ENCODE results near the gene SLIT1.

- TF ChIP-seq POLR2A (IDR thresholded peaks at IDR 0.05) = no peak
- TF ChIP-seq CTCF (IDR thresholded peaks at IDR 0.05) = no peak
These were observed 2.4 kb downstream of the SLIT1 start for GRCh38 chr10:97183314-97183713.
